OCI-M2 (cell line): Measurements from ENCODE around the gene RASGRF2.

Experiments used
- DNase-seq: peaks from one replicate; lab custom pipeline; 2025; ENCODE audit not compliant: unreplicated experiment; lab: John Stamatoyannopoulos, UW

RASGRF2 gene

DNA sequence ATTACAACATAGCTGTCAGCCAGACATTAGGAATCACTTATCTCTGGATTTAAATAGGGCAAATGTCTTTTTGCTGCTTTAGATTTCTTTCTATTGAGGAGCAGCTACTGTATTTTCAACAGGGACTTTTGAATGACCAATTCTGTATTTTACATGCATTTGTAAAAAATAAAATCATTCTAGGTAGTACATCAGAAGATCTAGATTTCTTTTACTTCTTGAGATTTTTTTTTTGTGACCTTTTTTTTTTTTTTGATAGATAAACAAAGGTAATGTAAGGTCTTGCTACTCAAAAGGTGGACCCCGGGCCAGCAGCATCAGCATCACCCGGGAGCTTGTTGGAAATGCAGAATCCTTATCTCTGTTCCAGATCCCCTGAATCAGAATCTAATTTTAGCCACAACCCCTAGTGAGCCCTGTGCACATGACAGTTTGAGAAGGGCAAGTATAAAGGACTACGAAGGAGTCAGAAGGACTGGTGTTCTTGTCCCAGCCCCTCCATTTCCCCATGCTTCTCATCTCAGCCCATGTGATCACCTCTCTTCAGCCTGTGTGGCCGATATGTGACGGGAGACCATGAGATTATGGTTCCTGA, 235.3 kb downstream of the RASGRF2 start:
- no peak for DNase-seq

DNA sequence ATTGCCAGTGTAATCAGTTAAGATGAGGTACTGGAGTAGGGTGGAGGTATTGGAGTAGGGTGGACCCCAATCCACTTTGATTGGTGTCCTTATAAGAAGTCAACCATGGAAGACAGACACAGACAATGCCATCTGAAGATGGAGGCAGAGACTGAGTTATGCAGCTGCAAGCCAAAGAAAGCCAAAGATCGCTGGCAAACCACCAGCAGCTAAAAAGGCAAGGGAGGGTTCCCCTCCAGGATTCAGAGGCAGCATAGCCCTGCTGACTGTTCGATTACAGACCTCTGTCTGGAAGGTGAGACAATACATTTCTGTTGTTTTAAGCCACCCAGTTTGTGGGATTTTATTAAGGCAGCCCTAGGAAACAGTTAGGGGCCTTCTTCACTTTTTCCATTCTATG, 242.5 kb downstream of the RASGRF2 start:
- DNase-seq: no peak

GRCh38 chr5:81203729-81204128, 243.6 kb downstream of the RASGRF2 start:
- DNase-seq: no peak

GRCh38 chr5:81204205-81204604, 244.0 kb downstream of the RASGRF2 start:
- no peak for DNase-seq

GRCh38 chr5:81205058-81205457, 244.9 kb downstream of the RASGRF2 start:
- DNase-seq: no peak

GRCh38 chr5:81207009-81207408, 246.8 kb downstream of the RASGRF2 start:
- no peak for DNase-seq

- no peak for DNase-seq
These were observed 248.7 kb downstream of the RASGRF2 start for GRCh38 chr5:81208904-81209303.

- no peak for DNase-seq
These were observed 249.2 kb downstream of the RASGRF2 start for GRCh38 chr5:81209386-81209785.

- DNase-seq: no peak
These were observed 249.8 kb downstream of the RASGRF2 start for GRCh38 chr5:81209869-81210493.

- no peak for DNase-seq
These were observed 252.1 kb downstream of the RASGRF2 start for GRCh38 chr5:81212211-81212751.

- DNase-seq: no peak
These were observed 252.9 kb downstream of the RASGRF2 start for GRCh38 chr5:81213070-81213469.

GRCh38 chr5:81214848-81215247, 254.7 kb downstream of the RASGRF2 start:
- DNase-seq: no peak

DNA sequence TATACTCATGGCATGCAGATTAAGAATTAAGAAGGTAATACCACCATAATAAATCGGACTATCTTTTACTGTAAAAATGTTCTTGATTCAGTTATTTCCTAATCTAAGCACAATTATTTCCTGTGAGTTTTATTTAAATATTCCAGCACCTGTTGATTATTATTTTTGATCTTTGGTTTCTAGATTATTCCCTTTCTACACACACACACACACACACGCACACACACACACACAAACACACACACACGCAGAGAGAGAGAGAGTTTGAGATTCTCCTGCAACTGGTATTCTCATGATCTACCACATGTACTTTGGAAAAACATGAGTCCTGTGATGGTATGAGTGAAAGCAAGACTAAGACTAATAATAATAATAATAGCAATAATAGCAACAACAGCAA, 256.0 kb downstream of the RASGRF2 start:
- DNase-seq: no peak

- DNase-seq: no peak
These were observed 259.2 kb downstream of the RASGRF2 start for GRCh38 chr5:81219389-81219788.

- DNase-seq: no peak
These were observed 262.1 kb downstream of the RASGRF2 start for GRCh38 chr5:81222285-81222684.

DNA sequence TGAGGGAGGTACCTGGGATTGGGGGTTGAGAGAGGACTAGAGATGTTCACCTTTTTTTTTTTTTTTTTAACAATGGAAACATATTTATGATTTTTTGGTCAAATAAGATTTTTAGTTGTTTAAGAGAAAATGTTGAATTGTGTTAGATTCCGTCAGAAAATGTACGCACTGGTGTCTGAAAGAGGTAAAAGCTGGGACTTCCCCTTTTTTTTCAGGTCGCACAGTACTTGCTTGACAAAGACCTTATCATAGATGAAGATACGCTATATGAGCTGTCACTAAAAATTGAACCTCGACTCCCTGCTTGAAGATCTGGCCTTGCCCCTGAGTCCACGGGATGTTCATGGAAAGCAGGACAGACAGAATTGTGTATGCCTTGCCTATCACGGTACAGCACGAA, 265.3 kb downstream of the RASGRF2 start:
- no peak for DNase-seq

DNA sequence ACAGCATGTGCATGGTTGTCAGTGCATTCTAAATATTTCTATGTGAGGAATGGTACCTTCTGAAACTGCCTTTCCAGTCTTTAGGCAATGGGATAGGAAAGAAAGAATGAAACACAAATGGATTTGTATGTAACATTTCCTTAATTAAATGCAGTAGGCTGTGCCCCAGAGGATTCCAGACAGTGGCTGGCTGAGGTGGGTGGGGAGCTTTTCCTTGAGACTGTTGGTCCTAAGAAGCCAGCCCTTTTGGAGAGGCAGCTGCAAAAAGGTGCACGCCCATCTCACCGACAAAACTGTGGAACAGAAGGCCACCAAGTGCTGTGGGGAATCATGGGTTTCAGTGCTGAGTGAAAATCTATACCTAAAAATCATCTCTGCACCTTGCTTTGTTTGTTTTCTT, 266.1 kb downstream of the RASGRF2 start:
- DNase-seq: no peak

DNA sequence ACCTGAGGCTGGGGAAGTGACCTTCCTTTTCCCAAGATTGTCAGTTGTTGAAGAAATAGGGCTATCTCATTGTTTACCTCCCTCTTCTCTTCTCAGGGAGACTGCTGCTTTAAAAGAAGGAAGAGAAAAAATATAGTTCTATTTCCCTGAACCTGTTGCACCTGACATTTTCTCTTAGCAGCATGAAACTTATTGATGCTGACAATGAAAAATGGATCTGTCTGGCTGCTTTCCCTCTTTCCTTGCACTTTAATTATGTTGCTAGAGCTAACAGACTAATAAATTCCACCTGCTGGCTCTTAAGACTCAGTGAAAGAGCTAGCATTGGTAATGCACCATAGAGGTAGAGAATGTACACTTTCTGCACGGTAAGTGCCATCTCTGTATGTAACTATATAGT, 266.8 kb downstream of the RASGRF2 start:
- DNase-seq: no peak

GRCh38 chr5:81228084-81228483, 267.9 kb downstream of the RASGRF2 start:
- no peak for DNase-seq

- DNase-seq: no peak
These were observed 270.3 kb downstream of the RASGRF2 start for GRCh38 chr5:81230416-81230815.

DNA sequence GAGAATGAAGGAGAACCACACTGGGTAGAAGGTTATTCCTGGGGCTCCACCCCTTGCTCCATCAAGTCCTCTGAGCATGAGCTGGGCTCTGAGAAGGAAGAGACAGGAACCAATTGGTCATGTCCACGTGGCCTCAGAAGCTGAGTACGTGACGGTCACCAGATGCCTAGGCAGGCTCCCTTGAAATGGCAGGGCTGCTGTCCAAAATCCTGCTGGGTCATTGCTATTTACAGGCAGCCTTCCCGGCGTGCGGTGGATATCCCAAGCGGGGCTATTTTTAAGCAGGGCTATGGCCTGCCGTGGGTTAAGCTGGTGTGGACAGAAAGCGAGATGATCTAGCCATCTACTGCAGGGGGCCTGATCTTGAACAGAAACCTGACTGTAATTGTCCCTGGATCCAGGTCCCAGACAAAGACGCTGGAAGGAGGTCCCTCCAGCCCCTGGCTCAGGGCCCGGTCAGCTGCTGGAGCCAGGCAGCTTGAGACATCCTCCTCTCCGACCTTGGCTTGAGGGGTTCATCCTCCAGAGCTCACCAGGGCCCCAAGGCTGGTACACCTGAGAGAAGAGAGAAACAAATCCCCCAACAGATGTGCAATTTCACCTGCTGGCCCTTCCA, 272.4 kb downstream of the RASGRF2 start:
- no peak for DNase-seq

- no peak for DNase-seq
These were observed 273.0 kb downstream of the RASGRF2 start, which contains the start of gene CKMT2 for GRCh38 chr5:81233080-81233634. CKMT2 (plus strand) TSS chr5:81233322; CDS start chr5:81251133, 17,811 bp downstream.
